Measurements from ENCODE around the gene NBPF20.
"Not testable (repeated sequence)": the region's sequence is repeated elsewhere in the genome, so short reads cannot be mapped to it uniquely, and the experiment has no call there.

GRCh38 chr1:145471365-145471764 lies 46.0 kb upstream of the NBPF20 start:
- TF ChIP-seq ZFP30 (CRISPR knock-in tag; IDR thresholded peaks at IDR 0.05); CREB5 (CRISPR knock-in tag; IDR thresholded peaks at IDR 0.05; ENCODE audit: low read depth); PATZ1 (CRISPR knock-in tag; IDR thresholded peaks at IDR 0.05; ENCODE audit: borderline replicate concordance); ESRRG (CRISPR knock-in tag; IDR thresholded peaks at IDR 0.05); SNAI2 (CRISPR knock-in tag; IDR thresholded peaks at IDR 0.05); ISL1 (CRISPR knock-in tag; IDR thresholded peaks at IDR 0.05); PPARA (CRISPR knock-in tag; IDR thresholded peaks at IDR 0.05; ENCODE audit: borderline replicate concordance); ZNF565 (CRISPR knock-in tag; conservative IDR thresholded peaks at IDR 0.05; ENCODE audit: low read depth); ZNF70 (CRISPR knock-in tag; IDR thresholded peaks at IDR 0.05): not testable (repeated sequence)

All from SK-N-SH treated with all-trans-retinoic acid at 6 μM for 48 hours (cell line).